Naive thymus-derived CD4-positive, alpha-beta T cell (primary cell): ENCODE results near the gene DAPK1. TPM values are rescaled to one million over a fixed set of nuclear protein-coding genes. Genes with fewer than 3 reads are reported as not detected.

ENCODE experiments used
- ATAC-seq: fragments of 150-1000 bp; cut with Tn5 transposase; 2 replicates; pipeline ENCODE4 v1.10.0; 2021; ENCODE audit warnings: mild to moderate bottlenecking, moderate library complexity
- CTCF ChIA-PET: fragments of 350-600 bp; sonication (Branson Sonifier 250); formaldehyde crosslinking; loops from one replicate; lab custom pipeline; 2021; ENCODE audit warnings: antibody characterized with exemption; lab: Charles Lee
- POLR2A ChIA-PET: fragments of 350-600 bp; sonication (Branson Sonifier 250); formaldehyde crosslinking; loops from one replicate; lab custom pipeline; 2021; ENCODE audit warnings: antibody characterized with exemption, inconsistent platforms; lab: Charles Lee
- DNase-seq, 9 donors: peaks; one replicate each; pipeline versions ENCODE4 v3.0.0 to v3.0.0-alpha.2; 2020 to 2022; ENCODE audit warnings: mixed read lengths in 1 of 9
- H3K27ac ChIP-seq: one replicate; pipeline ENCODE4 v1.7.0; 2013; ENCODE audit warnings: mild to moderate bottlenecking, low read depth, low read length, moderate library complexity
- H3K27me3 ChIP-seq, 2 donors: one replicate each; pipeline ENCODE4 v1.7.0; 2013; ENCODE audit warnings: low read length in 2 of 2, mild to moderate bottlenecking in 2 of 2, moderate library complexity in 2 of 2; ENCODE audit not compliant: control insufficient read depth in 2 of 2, insufficient read depth in 2 of 2
- H3K36me3 ChIP-seq, 3 experiments: 1 replicate in 2 of 3; 2 replicates in 1 of 3; pipeline ENCODE4 v1.7.0; 2013; ENCODE audit warnings: low read length in 3 of 3, mild to moderate bottlenecking in 3 of 3, moderate library complexity in 1 of 3; ENCODE audit not compliant: insufficient read depth in 3 of 3, control insufficient read depth in 2 of 3
- H3K4me1 ChIP-seq, 2 donors: one replicate each; pipeline ENCODE4 v1.7.0; 2013; ENCODE audit warnings: low read length in 2 of 2, mild to moderate bottlenecking in 2 of 2, moderate library complexity in 1 of 2; ENCODE audit not compliant: control insufficient read depth in 2 of 2, insufficient read depth in 2 of 2
- H3K4me3 ChIP-seq: 2 replicates; pipeline ENCODE4 v1.7.0; 2013; ENCODE audit warnings: mild to moderate bottlenecking, low read length
- H3K9me3 ChIP-seq, 3 experiments: 1 replicate in 2 of 3; 2 replicates in 1 of 3; pipeline ENCODE4 v1.7.0; 2013; ENCODE audit warnings: low read length in 3 of 3; ENCODE audit not compliant: control insufficient read depth in 2 of 3
- H3K27ac Mint-ChIP-seq, 9 donors: one replicate each; pipeline ENCODE4 v1.8.0; 2020 to 2022; ENCODE audit warnings: mixed read lengths in 9 of 9, mild to moderate bottlenecking in 8 of 9, moderate library complexity in 5 of 9, inconsistent platforms in 2 of 9
- H3K27me3 Mint-ChIP-seq, 5 donors: one replicate each; pipeline ENCODE4 v1.8.0; 2021 to 2022; ENCODE audit warnings: mixed read lengths in 5 of 5, mild to moderate bottlenecking in 1 of 5
- H3K36me3 Mint-ChIP-seq, 5 donors: one replicate each; pipeline ENCODE4 v1.8.0; 2020 to 2022; ENCODE audit warnings: mixed read lengths in 5 of 5, mild to moderate bottlenecking in 3 of 5, inconsistent platforms in 1 of 5
- H3K4me1 Mint-ChIP-seq, 7 donors: one replicate each; pipeline ENCODE4 v1.8.0; 2020 to 2022; ENCODE audit warnings: mixed read lengths in 7 of 7, mild to moderate bottlenecking in 3 of 7, inconsistent platforms in 1 of 7
- H3K4me3 Mint-ChIP-seq, 10 donors: one replicate each; pipeline ENCODE4 v1.8.0; 2020 to 2022; ENCODE audit warnings: mild to moderate bottlenecking in 10 of 10, mixed read lengths in 10 of 10, moderate library complexity in 6 of 10, inconsistent platforms in 2 of 10
- H3K9me3 Mint-ChIP-seq, 11 donors: one replicate each; pipeline ENCODE4 v1.8.0; 2020 to 2022; ENCODE audit warnings: mixed read lengths in 11 of 11, mild to moderate bottlenecking in 4 of 11, inconsistent platforms in 1 of 11, moderate library complexity in 1 of 11
- intact Hi-C, 2 donors: fragments of 100-400 bp; cut with micrococcal nuclease; formaldehyde crosslinking; loops; one replicate each; pipeline ENCODE4 v1.15.1; 2023
- polyA plus RNA-seq, 2 donors: library from polyadenylated mRNA; unstranded; fragments of 300-500 nt; fragmentation: Illumina TruSeq; gene quantifications; one replicate each; pipeline ENCODE4 v1.2.3, GENCODE V29; 2021
- total RNA-seq, 6 experiments: library from RNA in 5 of 6; stranded (reverse) in 5 of 6; gene quantifications; 1 replicate in 5 of 6; 2 replicates in 1 of 6; pipeline ENCODE4 v1.2.3 and lab custom pipeline; 2021 to 2026

The DAPK1 gene
- total and polyA plus RNA-seq, 7 experiments from 2014 or later, result 0.20 to 44.8 (median 1.9) TPM

- Mint-ChIP-seq H3K9me3 (peaks cover 0 to 2% (median 0%) of the 10 kb centered on the region in 11 donors), H3K4me3 (no peak overlapping the region), H3K36me3 (no peaks in the 10 kb centered on the region), H3K27me3 (peaks cover 51 to 66% (median 59%) of the 10 kb centered on the region in 5 donors), H3K4me1 (peaks cover 0 to 15% (median 8%) of the 10 kb centered on the region in 7 donors), H3K27ac (no peak overlapping the region)
- intact Hi-C loops, result no loop called here
- Histone ChIP-seq H3K4me1 (no peaks in the 10 kb centered on the region), H3K9me3 (no peaks in the 10 kb centered on the region), H3K4me3 (no peak overlapping the region), H3K36me3 (no peaks in the 10 kb centered on the region), H3K27me3 (no peaks in the 10 kb centered on the region), H3K27ac (no peak overlapping the region)
- ChIA-PET CTCF (no interaction called here), POLR2A (no interaction called here)
- ATAC-seq (no peak), DNase-seq (no peak)
Observed at GRCh38 chr9:87494970-87495471, 2.6 kb upstream of the DAPK1 start.

- Mint-ChIP-seq H3K27me3 (peaks cover 61 to 69% (median 67%) of the 10 kb centered on the region in 5 donors), H3K4me1 (peaks cover 0 to 20% (median 10%) of the 10 kb centered on the region in 7 donors), H3K27ac (no peak overlapping the region), H3K36me3 (no peaks in the 10 kb centered on the region), H3K9me3 (peaks cover 0 to 2% (median 0%) of the 10 kb centered on the region in 11 donors), H3K4me3 (peak overlapping the region in 8 of 10 donors; percentile 4 to 70 (median 50))
- Histone ChIP-seq H3K27ac (no peak overlapping the region), H3K36me3 (no peaks in the 10 kb centered on the region), H3K4me3 (no peak overlapping the region), H3K27me3 (no peaks in the 10 kb centered on the region), H3K4me1 (no peaks in the 10 kb centered on the region), H3K9me3 (no peaks in the 10 kb centered on the region)
- POLR2A ChIA-PET, result no interaction called here
- no peak for DNase-seq
- intact Hi-C loops, result no loop called here
- CTCF ChIA-PET, result no interaction called here
- no peak for ATAC-seq
Observed at GRCh38 chr9:87497080-87497603, 525 bp upstream of the DAPK1 start.

GRCh38 chr9:87498046-87498810 is 561 bp downstream of the DAPK1 start:
- no peak overlapping the region for H3K27ac ChIP-seq
- CTCF ChIA-PET, result no interaction called here

GRCh38 chr9:87498811-87499360 is 1.2 kb downstream of the DAPK1 start:
- no peak for DNase-seq
- H3K9me3 Mint-ChIP-seq, result peaks cover 0 to 2% (median 0%) of the 10 kb centered on the region in 11 donors
- H3K27me3 Mint-ChIP-seq, result peaks cover 56 to 65% (median 60%) of the 10 kb centered on the region in 5 donors
- peaks cover 0 to 20% (median 10%) of the 10 kb centered on the region in 7 donors for H3K4me1 Mint-ChIP-seq
- Histone ChIP-seq H3K4me3 (no peak overlapping the region), H3K9me3 (no peaks in the 10 kb centered on the region), H3K4me1 (no peaks in the 10 kb centered on the region), H3K27me3 (no peaks in the 10 kb centered on the region), H3K27ac (no peak overlapping the region), H3K36me3 (no peaks in the 10 kb centered on the region)
- H3K27ac Mint-ChIP-seq, result peak overlapping the region in 1 of 9 donors; percentile 25
- CTCF ChIA-PET, result no interaction called here
- peak overlapping the region; percentile 24 to 78 (median 58) for H3K4me3 Mint-ChIP-seq
- H3K36me3 Mint-ChIP-seq, result no peaks in the 10 kb centered on the region
- POLR2A ChIA-PET, result no interaction called here
- no peak for ATAC-seq
- intact Hi-C loops, result no loop called here

More at GRCh38 chr9:87498046-87498810, 561 bp downstream of the DAPK1 start:
- no peaks in the 10 kb centered on the region for H3K27me3 ChIP-seq
- peaks cover 0 to 2% (median 0%) of the 10 kb centered on the region in 11 donors for H3K9me3 Mint-ChIP-seq
- H3K9me3 ChIP-seq, result no peaks in the 10 kb centered on the region
- no peaks in the 10 kb centered on the region for H3K4me1 ChIP-seq
- peak overlapping the region in 9 of 10 donors; percentile 32 to 75 (median 56) for H3K4me3 Mint-ChIP-seq
- DNase-seq (peak in 2 of 9 donors; percentile 12 to 26), ATAC-seq (peak; percentile 30)
- no peaks in the 10 kb centered on the region for H3K36me3 Mint-ChIP-seq
- no peak overlapping the region for H3K4me3 ChIP-seq
- no peak overlapping the region for H3K27ac Mint-ChIP-seq
- H3K36me3 ChIP-seq, result no peaks in the 10 kb centered on the region
- POLR2A ChIA-PET, result no interaction called here
- H3K4me1 Mint-ChIP-seq, result peaks cover 0 to 20% (median 10%) of the 10 kb centered on the region in 7 donors
- intact Hi-C loops, result no loop called here
- H3K27me3 Mint-ChIP-seq, result peaks cover 54 to 66% (median 62%) of the 10 kb centered on the region in 5 donors

- Mint-ChIP-seq H3K4me3 (peak overlapping the region in 7 of 10 donors; percentile 32 to 78 (median 60)), H3K27ac (no peak overlapping the region), H3K27me3 (peaks cover 55 to 68% (median 60%) of the 10 kb centered on the region in 5 donors), H3K36me3 (no peaks in the 10 kb centered on the region), H3K9me3 (peaks cover 0 to 2% (median 0%) of the 10 kb centered on the region in 11 donors), H3K4me1 (peaks cover 0 to 20% (median 10%) of the 10 kb centered on the region in 7 donors)
- intact Hi-C loops, result no loop called here
- POLR2A ChIA-PET, result no interaction called here
- ATAC-seq (no peak), DNase-seq (no peak)
- H3K27me3 ChIP-seq, result no peaks in the 10 kb centered on the region
- no peaks in the 10 kb centered on the region for H3K9me3 ChIP-seq
- no peaks in the 10 kb centered on the region for H3K36me3 ChIP-seq
- no peaks in the 10 kb centered on the region for H3K4me1 ChIP-seq
- CTCF ChIA-PET, result no interaction called here
- H3K4me3 ChIP-seq, result no peak overlapping the region
- H3K27ac ChIP-seq, result no peak overlapping the region
Observed at GRCh38 chr9:87499424-87500017, 1.9 kb downstream of the DAPK1 start.

- DNase-seq, result no peak
- Mint-ChIP-seq H3K9me3 (peaks cover 0 to 2% (median 0%) of the 10 kb centered on the region in 11 donors), H3K4me3 (no peak overlapping the region), H3K27me3 (peaks cover 46 to 58% (median 51%) of the 10 kb centered on the region in 5 donors), H3K36me3 (no peaks in the 10 kb centered on the region), H3K27ac (no peak overlapping the region), H3K4me1 (peaks cover 0 to 20% (median 10%) of the 10 kb centered on the region in 7 donors)
- H3K9me3 ChIP-seq, result no peaks in the 10 kb centered on the region
- CTCF ChIA-PET, result no interaction called here
- intact Hi-C loops, result no loop called here
- no peak overlapping the region for H3K4me3 ChIP-seq
- no peaks in the 10 kb centered on the region for H3K4me1 ChIP-seq
- no peak overlapping the region for H3K27ac ChIP-seq
- POLR2A ChIA-PET, result no interaction called here
- H3K36me3 ChIP-seq, result no peaks in the 10 kb centered on the region
- H3K27me3 ChIP-seq, result no peaks in the 10 kb centered on the region
- ATAC-seq, result no peak
Observed at GRCh38 chr9:87500491-87501270, 3.0 kb downstream of the DAPK1 start.
